ENCODE data around the gene ZNF700.
"Not testable (repeated sequence)": the region's sequence is repeated elsewhere in the genome, so short reads cannot be mapped to it uniquely, and the experiment has no call there.

Gene ZNF700

GRCh38 chr19:11942843-11943108 lies 17.9 kb downstream of the ZNF700 start:
- TF ChIP-seq CTCF (IDR thresholded peaks at IDR 0.05; ENCODE audit: control insufficient read depth, extremely low read depth, insufficient read depth), result no peak
- no peak for DNase-seq (ENCODE audit: low read depth)
- H3K4me3 ChIP-seq (ENCODE audit: low read depth, low read length), result no peak overlapping the region

GRCh38 chr19:11944656-11945055 lies 19.7 kb downstream of the ZNF700 start:
- no peak overlapping the region for H3K4me3 ChIP-seq (ENCODE audit: low read depth, low read length)
- DNase-seq (ENCODE audit: low read depth), result no peak
- TF ChIP-seq CTCF (IDR thresholded peaks at IDR 0.05; ENCODE audit: control insufficient read depth, extremely low read depth, insufficient read depth), result no peak

- no peak overlapping the region for H3K4me3 ChIP-seq (ENCODE audit: low read depth, low read length)
- DNase-seq (ENCODE audit: low read depth), result no peak
- no peak for TF ChIP-seq CTCF (IDR thresholded peaks at IDR 0.05; ENCODE audit: control insufficient read depth, extremely low read depth, insufficient read depth)
Measured at GRCh38 chr19:11948646-11949045, 23.7 kb downstream of the ZNF700 start.

GRCh38 chr19:11949201-11949600 lies 24.3 kb downstream of the ZNF700 start:
- H3K4me3 ChIP-seq (ENCODE audit: low read depth, low read length), result no peak overlapping the region
- DNase-seq (ENCODE audit: low read depth), result no peak
- TF ChIP-seq CTCF (IDR thresholded peaks at IDR 0.05; ENCODE audit: control insufficient read depth, extremely low read depth, insufficient read depth), result no peak

GRCh38 chr19:11949614-11950080 lies 24.7 kb downstream of the ZNF700 start:
- H3K4me3 ChIP-seq (ENCODE audit: low read depth, low read length); DNase-seq (ENCODE audit: low read depth): not testable (repeated sequence)

- no peak for DNase-seq (ENCODE audit: low read depth)
- H3K4me3 ChIP-seq (ENCODE audit: low read depth, low read length), result no peak overlapping the region
- no peak for TF ChIP-seq CTCF (IDR thresholded peaks at IDR 0.05; ENCODE audit: control insufficient read depth, extremely low read depth, insufficient read depth)
Measured at GRCh38 chr19:11950312-11950711, 25.4 kb downstream of the ZNF700 start.

GRCh38 chr19:11963566-11964355 lies 38.9 kb downstream of the ZNF700 start:
- TF ChIP-seq CTCF (IDR thresholded peaks at IDR 0.05; ENCODE audit: control insufficient read depth, extremely low read depth, insufficient read depth), result peak; percentile 50
- no peak overlapping the region for H3K4me3 ChIP-seq (ENCODE audit: low read depth, low read length)
- DNase-seq (ENCODE audit: low read depth), result no peak

Measured in LNCaP clone FGC (cell line).